ENCODE data around the gene SLC26A11. TPM values are rescaled to one million over a fixed set of nuclear protein-coding genes. Genes with fewer than 3 reads are reported as not detected.
"Not testable (repeated sequence)": the region's sequence is repeated elsewhere in the genome, so short reads cannot be mapped to it uniquely, and the experiment has no call there.

Gene SLC26A11
- total RNA-seq, 2 experiments from 2014 or later, result 5.9 to 6.1 TPM

DNA sequence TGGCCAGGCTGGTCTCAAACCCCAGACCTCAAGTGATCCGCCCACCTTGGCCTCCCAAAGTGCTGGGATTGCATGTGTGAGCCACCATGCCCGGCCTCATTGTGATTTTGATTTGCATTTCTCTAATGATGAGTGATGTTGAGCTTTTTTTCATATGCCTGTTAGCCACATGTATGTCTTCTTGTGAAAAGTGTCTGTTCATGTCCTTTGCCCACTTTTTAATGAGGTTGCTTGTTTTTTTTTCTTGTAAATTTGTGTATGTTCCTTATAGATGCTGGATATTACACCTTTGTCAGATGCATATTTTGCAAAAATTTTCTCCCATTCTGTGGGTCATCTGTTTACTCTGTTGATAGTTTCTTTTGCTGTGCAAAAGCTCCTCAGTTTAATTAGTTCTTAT lies 80.5 kb downstream of the SLC26A11 start:
- H3K27ac Mint-ChIP-seq, POLR2A ChIA-PET, H3K27me3 Mint-ChIP-seq, DNase-seq, H3K9me3 Mint-ChIP-seq, H3K4me3 Mint-ChIP-seq: not testable (repeated sequence)
- Mint-ChIP-seq H3K4me1 (peaks cover 16% of the 10 kb centered on the region), H3K36me3 (ENCODE audit: low read depth) (peaks cover 83% of the 10 kb centered on the region)
- CTCF ChIA-PET, result interaction anchor here (1.6 kb wide), 1 partner anchor 10 kb away, joined by 5 read pairs; no protein-coding TSS in a partner anchor

Other genes with a start within 250 kb of the SLC26A11 start
- gene TBC1D16, start 184.6 kb upstream of the SLC26A11 start, total RNA-seq, result 1 to 10 TPM in 1 of 2 experiments, under 1 TPM in 1; 0.74 to 1.2 TPM
- not detected for gene CCDC40, start 183.8 kb upstream of the SLC26A11 start, total RNA-seq
- gene GAA, start 118.8 kb upstream of the SLC26A11 start, total RNA-seq, result 10 to 100 TPM; 14.7 to 16.3 TPM
- 100 to 1,000 TPM; 148 to 157 TPM for gene EIF4A3, start 73.3 kb upstream of the SLC26A11 start, total RNA-seq
- gene CARD14, start 50.4 kb upstream of the SLC26A11 start, total RNA-seq, result not detected
- gene SGSH, start 94 bp upstream of the SLC26A11 start, total RNA-seq, result 10 to 100 TPM; 31.5 to 34.3 TPM
- gene RNF213, start 40.4 kb downstream of the SLC26A11 start, total RNA-seq, result 100 to 1,000 TPM; 579 to 602 TPM
- 10 to 100 TPM; 16.6 to 17.1 TPM for gene ENDOV, start 194.7 kb downstream of the SLC26A11 start, total RNA-seq

All from activated CD4-positive, alpha-beta T cell treated with anti-CD3 and anti-CD28 coated beads, Interleukin-2, amount 10 ng/mL, durations not matched to agents 7 days and 5 days (primary cell).